Thoracic aorta (tissue), 2 donors: ENCODE data around the gene PPP2R2D. TPM values are rescaled to one million over a fixed set of nuclear protein-coding genes. Genes with fewer than 3 reads are reported as not detected.
A peak's percentile ranks its signal among the peaks of the same experiment; 100 is the strongest.

Experiments used
- ATAC-seq: fragments of 150-250 bp; one replicate; pipeline ENCODE4 v1.8.0; 2017; ENCODE audit warnings: low read depth; ENCODE audit not compliant: insufficient number of reproducible peaks, low FRiP score
- DNase-seq: peaks from one replicate; pipeline ENCODE4 v3.0.0-alpha.2; 2020; ENCODE audit warnings: low spot score
- H3K27ac ChIP-seq, 2 donors: fragments of 200-600 bp; sonication (generic); 1 replicate in 1 of 2; 2 replicates in 1 of 2; pipeline ENCODE4 v1.5.1; 2016; ENCODE audit warnings: mild to moderate bottlenecking in 2 of 2, moderate library complexity in 2 of 2
- H3K27me3 ChIP-seq: fragments of 200-600 bp; sonication (generic); replicated peaks from 2 replicates; pipeline ENCODE4 v1.6.0; 2016; ENCODE audit warnings: mild to moderate bottlenecking; ENCODE audit not compliant: insufficient read depth
- H3K36me3 ChIP-seq: fragments of 200-600 bp; sonication (generic); one replicate; pipeline ENCODE4 v1.5.1; 2016
- H3K4me1 ChIP-seq, 2 donors: fragments of 200-600 bp; sonication (generic); 1 replicate in 1 of 2; 2 replicates in 1 of 2; pipeline versions ENCODE4 v1.5.1 to v1.6.0; 2016; ENCODE audit warnings: low read depth in 2 of 2, mild to moderate bottlenecking in 1 of 2; ENCODE audit not compliant: control insufficient read depth in 1 of 2
- H3K4me3 ChIP-seq: fragments of 200-600 bp; sonication (generic); 2 replicates; pipeline ENCODE4 v1.5.1; 2016; ENCODE audit warnings: mild to moderate bottlenecking
- H3K9me3 ChIP-seq: fragments of 200-600 bp; sonication (generic); 2 replicates; pipeline ENCODE4 v1.5.1; 2016
- CTCF ChIP-seq: fragments of 200-600 bp; sonication (generic); IDR thresholded peaks from one replicate; pipeline ENCODE4 v1.5.1; 2019; ENCODE audit warnings: antibody characterized with exemption
- total RNA-seq, 2 donors: library from RNA; depleted of rRNA; stranded (reverse); fragments of >200 nt; gene quantifications; one replicate each; pipeline versions ENCODE4 v1.1.0 to v1.2.3, GENCODE V29; 2016

PPP2R2D gene
- 10 to 100 TPM; 23.0 to 34.1 TPM for total RNA-seq

- no peaks in the 10 kb centered on the region for H3K9me3 ChIP-seq
- no peaks in the 10 kb centered on the region for H3K36me3 ChIP-seq
- peak within 1 kb of the TSS; percentile 85 for H3K4me3 ChIP-seq
- peaks cover 12 to 33% of the 10 kb centered on the region in 2 donors for H3K4me1 ChIP-seq
- H3K27me3 ChIP-seq = no peaks in the 10 kb centered on the region
- TF ChIP-seq CTCF = no peak
- DNase-seq (peak; percentile 56), ATAC-seq (peak; percentile 96)
- H3K27ac ChIP-seq = peak within 1 kb of the TSS; percentile 70 to 89
These were observed at the start of gene PPP2R2D for GRCh38 chr10:131900350-131901152. PPP2R2D (plus strand) TSS chr10:131901008; CDS start chr10:131901149, 141 bp downstream.

- Histone ChIP-seq H3K4me3 (no peak overlapping the region), H3K27me3 (no peaks in the 10 kb centered on the region), H3K36me3 (no peaks in the 10 kb centered on the region), H3K4me1 (no peaks in the 10 kb centered on the region), H3K9me3 (no peaks in the 10 kb centered on the region), H3K27ac (no peak overlapping the region)
- ATAC-seq (no peak), DNase-seq (no peak)
- no peak for TF ChIP-seq CTCF
These were observed 49.5 kb upstream of the PPP2R2D start for GRCh38 chr10:131851346-131851745.

GRCh38 chr10:131852176-131852822, 48.5 kb upstream of the PPP2R2D start:
- ATAC-seq (no peak), DNase-seq (no peak)
- Histone ChIP-seq H3K4me3 (no peak overlapping the region), H3K9me3 (no peaks in the 10 kb centered on the region), H3K36me3 (no peaks in the 10 kb centered on the region), H3K4me1 (no peaks in the 10 kb centered on the region), H3K27ac (no peak overlapping the region), H3K27me3 (no peaks in the 10 kb centered on the region)
- TF ChIP-seq CTCF = no peak

- ATAC-seq (no peak), DNase-seq (no peak)
- TF ChIP-seq CTCF = no peak
- H3K27ac ChIP-seq = no peak overlapping the region
- no peaks in the 10 kb centered on the region for H3K36me3 ChIP-seq
- no peaks in the 10 kb centered on the region for H3K4me1 ChIP-seq
- H3K9me3 ChIP-seq = no peaks in the 10 kb centered on the region
- H3K27me3 ChIP-seq = no peaks in the 10 kb centered on the region
- H3K4me3 ChIP-seq = no peak overlapping the region
These were observed 47.8 kb upstream of the PPP2R2D start for GRCh38 chr10:131852823-131853609.

- DNase-seq = no peak
- Histone ChIP-seq H3K27me3 (no peaks in the 10 kb centered on the region), H3K36me3 (no peaks in the 10 kb centered on the region), H3K9me3 (no peaks in the 10 kb centered on the region), H3K27ac (no peak overlapping the region), H3K4me1 (no peaks in the 10 kb centered on the region), H3K4me3 (no peak overlapping the region)
- TF ChIP-seq CTCF = no peak
- ATAC-seq = no peak
These were observed 47.2 kb upstream of the PPP2R2D start for GRCh38 chr10:131853610-131853964.
